ENCODE data around the gene HOXC9.
A peak's percentile ranks its signal among the peaks of the same experiment; 100 is the strongest.

The HOXC9 gene

DNA sequence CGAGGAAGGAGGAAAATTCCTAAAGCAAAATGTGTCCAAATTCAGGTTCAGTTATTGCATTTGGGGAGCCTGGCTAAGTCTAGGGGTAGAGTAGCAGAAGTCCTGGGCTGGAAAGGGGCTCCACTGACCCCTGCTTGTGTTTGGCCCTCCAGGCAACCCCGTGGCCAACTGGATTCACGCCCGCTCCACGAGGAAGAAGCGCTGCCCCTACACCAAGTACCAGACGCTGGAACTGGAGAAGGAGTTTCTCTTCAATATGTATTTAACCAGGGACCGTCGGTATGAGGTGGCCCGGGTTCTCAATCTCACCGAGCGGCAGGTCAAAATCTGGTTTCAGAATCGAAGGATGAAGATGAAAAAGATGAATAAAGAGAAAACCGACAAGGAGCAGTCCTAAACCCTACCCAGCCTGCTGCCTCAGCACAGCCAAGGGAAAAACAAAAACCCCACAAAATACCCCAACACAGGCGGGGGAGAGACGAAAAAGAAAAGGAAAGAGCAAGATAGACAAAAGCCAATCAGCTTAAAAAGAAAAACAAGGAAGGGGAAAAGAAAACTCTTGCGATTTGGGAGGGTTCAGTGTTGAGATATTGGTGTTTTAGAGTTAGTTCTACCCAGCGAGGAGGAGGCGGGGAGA lies 2.4 kb downstream of the HOXC9 start:
- no peak for DNase-seq

DNA sequence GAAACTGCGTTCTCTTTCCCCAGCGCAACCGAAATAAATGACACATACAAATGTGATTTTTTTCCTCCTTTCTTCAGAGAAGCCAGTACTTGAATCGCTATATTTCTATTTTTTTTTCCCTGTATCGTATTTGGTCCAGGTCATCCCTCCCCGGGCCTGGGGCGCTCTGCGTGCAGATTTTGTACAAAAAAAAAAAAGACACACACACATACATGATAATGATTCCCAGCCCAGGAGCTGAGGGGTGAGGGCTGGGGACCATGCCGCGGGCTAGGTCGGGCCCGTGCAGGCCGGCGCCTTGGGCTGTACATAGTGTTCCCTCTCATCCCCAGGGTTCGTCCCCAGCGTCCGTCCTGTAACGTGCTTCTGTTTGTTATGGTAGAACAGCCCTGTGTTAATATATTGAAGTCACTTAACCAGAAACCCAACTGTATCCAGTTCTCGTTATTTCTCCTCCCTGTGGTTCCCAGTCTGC lies 3.0 kb downstream of the HOXC9 start:
- no peak for DNase-seq

DNA sequence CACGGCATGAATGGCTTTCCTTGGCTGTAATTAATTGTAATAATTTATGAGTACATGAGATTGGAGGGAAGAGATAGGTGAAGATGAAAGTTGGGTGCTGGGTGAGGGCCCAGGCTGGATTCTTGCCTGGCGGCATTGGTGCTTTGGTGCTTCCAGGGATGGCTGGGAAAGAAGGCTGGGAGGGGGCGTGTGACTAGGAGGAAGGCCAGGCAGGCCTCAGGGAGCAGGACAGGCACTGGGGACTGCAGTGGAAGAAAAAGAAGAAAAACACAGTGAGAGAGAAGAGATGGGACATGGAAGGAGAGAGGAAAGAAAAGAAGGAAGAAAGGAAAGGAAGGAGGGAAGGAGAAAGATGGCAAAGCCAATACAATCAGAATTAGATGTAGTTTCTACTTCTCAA lies 3.7 kb downstream of the HOXC9 start:
- no peak for DNase-seq

DNA sequence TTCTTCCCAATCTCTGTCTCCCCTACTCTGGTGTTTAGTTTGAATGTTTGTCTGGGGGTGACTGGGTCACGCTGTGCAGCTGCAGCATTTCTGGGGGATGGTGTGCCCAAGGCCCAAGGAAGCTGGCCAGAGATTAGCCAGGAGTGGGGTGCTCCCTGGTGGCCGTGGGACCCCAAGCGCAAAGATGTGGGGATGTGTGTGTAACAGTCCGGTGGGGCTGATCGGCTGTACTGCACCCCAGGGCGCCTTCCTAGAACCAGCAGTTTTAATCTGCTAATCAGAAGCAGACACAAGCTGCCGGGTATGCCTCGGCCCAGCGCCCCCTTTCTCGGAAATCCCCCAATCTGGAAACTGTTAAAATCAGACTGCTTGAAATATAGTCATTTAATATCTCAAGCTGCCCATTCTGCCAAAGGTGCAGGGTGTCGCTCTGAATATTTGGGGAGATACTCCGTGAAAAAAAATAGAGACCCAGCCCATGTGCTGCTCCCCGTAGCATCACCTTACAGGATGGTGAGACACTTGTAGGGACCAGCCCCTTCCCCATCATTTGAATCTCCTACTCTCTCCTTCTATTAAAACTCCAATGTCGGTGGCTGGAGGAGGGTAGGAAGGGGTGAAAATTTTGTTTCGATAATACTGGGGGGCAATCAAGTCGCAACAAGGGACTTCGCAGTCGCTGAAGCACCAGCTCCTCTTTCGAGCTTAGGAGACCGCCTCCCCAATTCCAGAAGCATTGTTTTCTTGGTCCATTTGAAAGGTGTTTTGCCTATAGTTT lies 4.3 kb downstream of the HOXC9 start:
- DNase-seq: no peak

DNA sequence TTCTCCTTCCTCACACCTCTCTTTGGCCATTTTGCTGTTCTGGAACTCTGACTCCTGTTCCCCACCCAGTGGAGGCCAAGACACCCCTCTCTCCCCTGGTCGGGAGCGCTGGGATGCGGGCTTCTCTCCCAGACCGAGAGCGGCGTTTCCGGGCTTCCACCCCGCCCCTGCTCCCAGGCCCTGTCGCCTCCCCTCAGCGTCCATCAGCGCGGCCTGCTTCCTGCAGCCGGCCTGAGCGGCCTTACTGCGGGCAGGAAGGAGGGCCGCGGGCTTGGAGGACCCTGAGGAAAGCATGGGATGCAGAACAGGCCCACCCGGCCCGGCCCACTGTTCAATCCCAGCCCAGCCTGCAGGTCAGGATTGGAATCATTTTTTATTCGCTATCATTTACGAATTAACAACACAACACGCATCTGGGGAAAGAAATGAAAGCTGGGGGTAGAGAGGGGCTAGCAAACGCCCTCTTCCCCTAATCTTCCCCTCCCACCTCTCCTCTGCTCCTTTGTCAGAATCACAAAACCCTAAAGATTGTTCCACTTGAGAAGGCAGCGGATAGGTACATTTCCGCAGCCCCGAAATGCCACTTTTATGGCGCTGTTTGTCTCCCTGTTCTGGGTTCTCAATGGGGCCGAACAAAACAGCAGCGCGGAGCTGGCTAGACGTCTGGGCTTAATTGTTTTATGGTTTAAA lies 5.0 kb downstream of the HOXC9 start:
- no peak for DNase-seq

DNA sequence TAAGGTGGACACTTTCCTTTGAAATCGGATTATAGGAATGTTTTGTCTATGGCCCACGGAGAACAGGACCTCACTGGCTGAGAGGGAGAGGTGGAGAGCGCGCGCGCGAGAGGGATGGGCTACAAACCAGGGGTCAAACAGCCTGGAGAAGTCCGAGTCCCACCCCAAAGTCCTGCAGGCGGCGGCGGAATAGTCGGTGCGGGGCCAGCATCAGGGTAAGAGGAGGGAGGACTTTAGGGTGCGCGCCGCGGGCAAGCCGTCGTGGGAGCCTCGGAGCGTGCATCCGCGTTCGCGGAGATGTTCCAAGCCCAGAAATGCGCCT lies 5.5 kb downstream of the HOXC9 start:
- DNase-seq: no peak

DNA sequence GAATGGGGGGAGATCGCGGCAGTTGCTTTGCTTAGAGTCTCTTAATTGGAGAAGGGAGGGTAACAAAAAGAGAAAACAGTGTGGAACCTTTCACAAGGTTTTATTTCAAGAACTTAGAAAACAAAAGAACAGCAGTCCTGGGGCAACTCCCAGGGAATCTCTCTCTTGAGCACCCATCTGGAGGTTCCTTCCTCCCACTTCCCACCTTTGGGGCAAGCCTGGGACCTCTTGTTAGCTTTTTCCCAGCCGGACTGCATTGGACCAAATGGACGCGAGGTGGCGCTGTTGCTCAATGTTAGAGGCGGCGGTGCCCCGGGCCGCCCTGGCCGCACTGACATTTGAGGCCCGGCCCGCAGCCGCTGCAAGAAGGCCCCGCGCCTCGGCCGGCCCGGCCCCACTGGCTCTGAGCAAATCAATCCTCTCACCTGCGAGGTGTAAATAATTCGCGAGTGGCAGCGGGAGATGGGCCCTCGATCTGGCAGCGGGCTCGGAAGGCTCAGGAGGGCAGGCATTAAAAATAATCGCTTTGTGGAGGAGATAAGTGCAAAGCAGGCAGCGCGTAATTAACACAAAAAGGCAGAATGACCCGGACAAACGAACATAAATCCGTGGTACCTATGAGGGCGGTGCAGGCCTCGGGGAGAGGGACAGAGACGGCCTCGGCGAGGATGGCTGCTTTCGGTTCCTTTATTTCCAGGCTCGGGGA lies 6.0 kb downstream of the HOXC9 start:
- peak; percentile 80 for DNase-seq

DNA sequence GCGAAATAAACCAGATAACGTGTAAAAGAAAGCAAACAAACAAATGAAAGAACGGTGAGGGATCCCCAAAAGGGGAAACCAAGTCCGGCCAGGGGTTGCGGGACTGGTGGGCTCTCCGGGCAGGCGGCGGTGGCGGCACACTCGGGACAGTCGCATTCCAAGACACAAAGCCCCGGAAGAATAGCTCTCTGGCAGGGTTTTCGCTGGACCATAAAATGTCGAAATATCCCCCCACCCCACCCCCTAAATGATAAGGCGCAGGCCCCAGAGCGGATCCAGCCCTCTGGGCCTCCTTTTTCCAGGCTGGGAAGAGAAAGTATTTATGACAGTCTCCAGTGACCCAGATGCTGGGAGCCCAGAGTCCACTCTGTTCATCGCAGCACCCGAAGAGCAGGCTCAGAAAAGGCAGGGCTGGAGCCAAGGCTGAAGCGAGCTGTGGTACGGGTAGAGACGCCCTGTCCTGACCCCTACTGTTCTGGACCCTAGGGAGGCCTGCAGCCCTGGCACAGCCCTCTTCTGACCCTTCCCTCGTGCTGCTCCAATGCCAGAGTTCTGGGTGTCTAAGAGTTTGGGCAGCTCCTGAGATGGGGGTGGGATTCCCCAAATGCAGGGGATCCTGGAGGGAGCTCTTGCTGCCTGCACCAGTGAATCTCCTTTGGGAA lies 6.7 kb downstream of the HOXC9 start:
- no peak for DNase-seq

DNA sequence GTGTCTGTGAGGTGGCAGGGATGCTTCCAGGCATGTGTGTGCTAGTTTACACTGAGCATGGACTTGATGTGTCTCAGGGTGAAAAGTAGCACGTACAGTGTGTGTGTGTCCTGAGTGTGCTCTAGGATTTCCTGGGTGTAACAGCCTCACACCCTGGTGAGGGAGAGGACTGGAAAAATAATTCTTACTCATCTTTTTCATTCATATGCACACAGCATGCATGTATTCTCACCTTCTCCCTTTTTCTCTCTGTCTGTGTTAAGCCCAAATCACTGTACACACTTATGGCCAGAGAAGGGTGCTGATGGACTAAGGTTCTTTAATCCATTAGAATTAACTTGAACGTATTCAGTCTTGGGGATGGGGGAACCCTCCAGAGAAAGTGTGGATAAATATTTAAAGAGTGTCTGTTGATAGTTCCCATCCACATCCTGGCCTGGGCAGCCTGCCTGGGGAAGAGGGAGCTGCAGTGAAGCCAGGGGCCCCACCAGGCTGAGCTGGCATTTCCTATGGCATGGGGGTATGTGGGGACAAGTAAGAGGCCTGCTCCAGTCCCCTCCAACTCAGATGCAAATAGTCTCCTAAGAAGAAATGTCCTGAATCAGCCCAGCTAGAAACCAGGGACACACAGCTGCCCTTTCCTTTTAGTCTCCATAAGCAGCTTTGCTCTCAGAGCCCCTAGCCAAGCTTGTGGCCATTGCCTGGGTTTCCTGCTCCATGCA lies 7.7 kb downstream of the HOXC9 start:
- no peak for DNase-seq

DNA sequence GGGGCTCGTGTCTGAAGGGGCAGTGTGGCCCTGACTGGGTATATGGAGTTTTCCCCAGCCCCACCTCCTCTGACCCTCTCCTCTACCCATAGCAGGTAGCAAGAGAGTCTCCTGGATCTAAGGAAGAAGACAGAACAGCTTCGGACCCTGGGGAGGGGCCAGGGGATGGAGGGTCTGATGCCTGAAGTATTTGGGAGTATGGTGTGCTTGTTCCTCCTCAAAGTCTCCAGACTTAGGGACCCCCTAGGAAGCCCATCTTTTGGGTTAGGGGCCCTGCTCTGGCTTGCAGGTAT lies 8.2 kb downstream of the HOXC9 start:
- no peak for DNase-seq

DNA sequence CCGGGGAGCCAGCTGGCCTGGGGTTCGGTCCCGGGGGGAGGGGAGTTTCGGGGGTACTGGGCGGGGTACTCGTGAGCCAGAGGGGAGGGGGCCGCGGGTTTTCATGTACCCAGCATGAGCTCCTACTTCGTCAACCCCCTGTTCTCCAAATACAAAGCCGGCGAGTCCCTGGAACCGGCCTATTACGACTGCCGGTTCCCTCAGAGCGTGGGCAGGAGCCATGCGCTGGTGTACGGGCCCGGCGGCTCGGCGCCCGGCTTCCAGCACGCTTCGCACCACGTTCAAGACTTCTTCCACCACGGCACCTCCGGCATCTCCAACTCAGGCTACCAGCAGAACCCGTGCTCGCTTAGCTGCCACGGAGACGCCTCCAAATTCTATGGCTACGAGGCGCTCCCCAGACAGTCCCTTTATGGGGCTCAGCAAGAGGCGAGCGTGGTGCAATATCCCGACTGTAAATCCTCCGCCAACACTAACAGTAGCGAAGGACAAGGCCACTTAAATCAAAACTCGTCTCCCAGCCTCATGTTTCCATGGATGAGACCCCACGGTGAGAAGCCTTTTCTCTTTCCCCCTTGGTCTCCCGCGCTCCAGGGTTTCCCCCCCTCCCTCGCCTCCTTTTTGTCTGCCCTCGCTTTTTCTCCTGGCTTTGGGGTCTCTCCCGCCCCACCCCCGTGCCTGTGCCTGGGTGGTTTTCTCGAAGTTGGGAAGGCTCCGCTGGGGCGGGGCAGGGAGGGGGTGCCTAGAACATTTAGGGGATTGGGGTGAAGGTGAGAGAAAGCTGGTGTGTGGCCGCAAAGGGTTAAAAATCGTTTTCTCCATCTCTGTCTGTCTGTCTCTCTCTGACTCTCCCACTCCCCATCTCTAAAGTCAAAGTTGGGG lies 9.5 kb downstream of the HOXC9 start:
- DNase-seq: peak; percentile 49

DNA sequence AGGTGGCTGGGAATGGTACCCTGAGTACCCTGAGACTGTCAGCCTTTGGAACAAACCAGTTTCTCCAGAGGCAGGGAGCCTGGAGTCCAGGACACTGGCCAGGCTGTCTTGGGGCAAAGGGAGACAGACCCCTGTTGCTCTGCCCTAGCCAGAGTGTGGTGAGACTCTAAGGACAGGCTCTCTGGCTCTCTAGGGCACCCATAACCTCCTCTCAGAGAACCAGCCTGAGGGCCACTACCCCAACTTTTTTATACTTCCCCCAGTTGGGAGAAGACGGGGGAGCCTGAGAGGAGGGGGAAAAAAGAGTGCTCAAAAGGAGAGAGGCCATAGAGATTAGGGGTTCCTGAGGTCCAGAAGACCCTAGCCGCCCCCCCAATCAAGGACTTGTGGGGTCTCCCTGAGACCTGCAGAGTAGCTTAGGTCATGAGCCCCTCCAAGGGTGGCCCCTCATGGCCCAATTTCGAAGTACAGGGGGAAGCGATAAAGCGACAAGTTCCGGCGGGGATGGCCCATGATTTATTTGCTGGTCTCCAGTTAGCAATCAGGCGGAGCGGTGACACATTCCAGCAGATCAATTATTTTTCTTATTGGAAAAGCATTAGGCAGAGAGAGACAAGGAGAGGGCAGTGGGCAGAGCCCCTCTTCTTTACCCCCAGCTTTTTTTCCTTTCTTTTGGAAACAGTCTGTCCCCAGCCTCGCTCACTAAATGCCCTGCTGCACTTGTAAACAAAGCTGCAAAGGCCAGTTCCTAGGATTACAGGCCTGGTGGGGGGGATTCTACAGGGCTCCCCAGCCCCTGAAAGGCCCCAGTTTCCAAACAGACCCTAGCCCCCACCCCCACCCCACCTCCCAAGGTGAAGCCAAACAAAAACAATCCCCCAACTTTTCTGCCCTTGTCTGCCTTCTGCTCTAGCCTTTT lies 10.4 kb downstream of the HOXC9 start:
- no peak for DNase-seq

DNA sequence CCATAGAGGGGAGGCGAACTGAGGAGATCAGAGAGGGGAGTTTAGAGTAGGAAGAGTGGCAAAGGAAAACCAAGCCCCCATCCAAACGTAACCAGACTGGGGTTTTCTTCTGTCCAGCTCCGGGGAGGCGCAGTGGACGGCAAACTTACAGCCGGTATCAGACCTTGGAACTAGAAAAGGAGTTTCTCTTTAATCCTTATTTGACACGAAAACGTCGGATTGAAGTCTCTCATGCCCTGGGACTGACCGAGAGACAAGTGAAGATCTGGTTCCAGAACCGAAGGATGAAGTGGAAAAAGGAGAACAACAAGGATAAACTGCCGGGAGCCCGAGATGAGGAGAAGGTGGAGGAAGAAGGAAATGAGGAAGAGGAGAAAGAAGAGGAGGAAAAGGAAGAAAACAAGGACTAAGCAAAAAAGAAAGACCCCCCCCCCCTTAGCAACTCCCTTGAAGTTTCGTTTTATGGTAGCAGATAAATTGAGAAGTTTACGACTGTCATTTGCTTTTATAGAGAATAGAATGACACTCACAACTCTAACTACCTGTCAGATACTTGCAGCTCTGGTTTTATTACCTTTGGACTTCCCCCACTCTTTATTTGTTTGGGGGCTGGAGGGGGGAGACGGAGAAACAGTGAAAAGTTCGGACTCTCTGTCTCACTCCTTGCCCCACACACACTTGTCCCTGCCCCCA lies 11.2 kb downstream of the HOXC9 start:
- DNase-seq: no peak

DNA sequence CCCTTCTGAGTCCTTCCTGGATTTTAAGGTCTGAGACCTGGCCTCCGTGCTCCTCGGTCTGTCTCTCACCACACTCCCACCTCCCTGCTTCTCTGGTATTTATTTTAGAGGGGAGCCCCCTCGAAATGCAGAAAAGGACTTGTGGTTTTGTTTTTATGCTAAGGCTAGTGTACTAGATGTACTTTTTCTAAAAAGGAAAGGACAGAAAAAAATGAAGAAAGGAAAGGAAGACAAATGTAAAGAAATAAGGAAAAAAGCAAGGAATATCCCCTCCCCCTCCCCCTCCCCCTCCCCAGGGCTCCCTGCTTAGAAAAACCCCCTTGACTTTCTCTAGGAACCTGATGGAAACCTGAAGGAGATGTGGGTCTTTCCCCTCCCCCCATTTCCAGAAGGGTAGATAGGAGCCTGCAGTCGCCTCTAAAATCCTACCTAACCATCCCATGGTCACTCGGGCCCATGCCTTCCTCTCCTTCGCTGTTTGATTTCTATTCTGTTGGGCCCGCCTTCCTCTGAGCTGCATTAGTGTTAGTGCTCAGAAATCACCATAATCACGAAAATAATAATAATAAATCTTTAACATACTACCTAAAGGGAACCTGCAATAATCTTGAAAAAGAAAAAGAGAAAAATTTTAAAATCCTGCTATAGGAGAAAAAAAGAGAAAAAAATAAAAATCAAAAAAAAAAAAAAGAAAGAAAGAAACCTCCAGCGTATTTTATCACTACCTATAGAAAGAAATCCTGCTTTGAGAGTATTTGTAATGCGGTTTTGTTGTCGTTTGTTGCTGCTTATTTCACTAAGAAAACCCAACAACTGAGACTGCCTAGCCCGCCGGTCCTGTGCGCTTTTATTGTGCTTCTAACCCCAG lies 11.9 kb downstream of the HOXC9 start:
- no peak for DNase-seq

DNA sequence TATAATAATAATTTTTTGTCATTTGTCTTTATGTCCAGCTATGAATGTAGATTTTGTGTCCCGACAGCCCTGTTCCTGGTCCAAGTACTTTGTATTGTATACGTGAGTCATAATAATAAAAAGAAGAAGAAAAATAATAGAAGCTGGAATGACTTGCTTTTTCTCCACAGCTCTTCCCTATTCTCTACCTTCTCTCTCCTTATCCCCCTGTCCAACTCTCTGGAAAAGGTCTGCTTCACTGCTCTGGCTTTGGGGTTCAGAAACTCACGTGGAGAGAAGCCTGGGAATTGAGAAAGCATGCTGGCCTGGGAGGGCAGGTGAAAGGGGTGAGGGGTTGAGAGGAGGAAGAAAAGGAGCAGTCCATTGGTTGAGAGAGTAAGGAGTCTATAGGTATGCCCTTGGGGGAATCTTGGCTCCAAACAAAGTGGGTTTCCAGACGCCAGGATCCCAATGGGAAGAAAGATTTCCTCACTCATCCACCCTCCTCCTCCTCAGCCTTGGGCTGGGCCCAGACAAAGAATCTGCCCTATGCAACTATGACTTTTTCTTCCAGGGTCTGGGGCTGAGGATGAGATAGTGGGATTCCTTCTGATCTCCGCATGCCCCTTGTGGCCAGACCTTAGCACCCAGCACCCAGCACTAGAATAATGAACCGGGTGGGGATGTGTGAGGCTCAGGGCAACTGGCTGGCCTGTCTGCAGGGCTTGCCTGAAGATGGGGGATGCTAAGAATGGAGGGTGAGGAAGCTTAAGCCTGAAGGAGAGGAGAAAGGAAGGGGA lies 12.9 kb downstream of the HOXC9 start:
- no peak for DNase-seq

DNA sequence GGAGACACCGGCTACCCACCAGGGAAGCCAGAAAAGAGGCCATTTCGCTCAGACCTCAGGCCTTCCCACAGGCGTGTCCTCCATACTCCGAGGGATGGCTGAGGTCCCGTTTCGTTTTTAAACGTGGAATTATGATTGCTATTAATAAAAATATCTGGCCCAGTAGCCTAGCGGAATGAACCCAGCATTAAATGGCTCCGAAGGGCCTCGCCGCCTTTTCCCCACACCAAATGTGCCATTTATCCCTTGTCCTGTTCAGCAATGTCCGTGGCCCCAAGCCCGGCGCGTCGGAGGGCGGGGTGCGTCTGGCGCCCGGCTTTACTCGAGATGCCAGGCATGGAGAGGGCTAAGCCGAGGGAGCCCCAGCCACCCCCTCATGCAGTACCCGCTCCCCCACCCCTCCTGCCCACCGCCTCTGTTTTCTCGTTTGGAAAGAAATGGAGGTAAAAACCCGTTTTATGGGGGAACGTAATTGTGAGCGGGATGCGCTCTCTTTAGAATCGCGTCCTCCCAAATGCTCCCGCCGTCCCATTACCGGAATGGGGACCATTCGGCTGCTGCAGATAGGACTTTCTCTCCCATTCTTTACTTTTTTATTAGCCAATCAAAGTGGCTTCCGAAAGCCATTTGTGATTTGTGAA lies 14.5 kb downstream of the HOXC9 start:
- no peak for DNase-seq
